Activated T-helper 1 cell treated with anti-CD3 and anti-CD28 coated beads, Interleukin-12 subunit alpha, Interleukin-12 subunit beta, Interleukin-2, Interleukin-4 antibody, amounts not matched to agents 30 ng/mL and 10 ng/mL and 1 ng/mL, durations not matched to agents 14 hours and 24 hours and 36 hours (primary cell): ENCODE results near the gene NEDD8. TPM values are rescaled to one million over a fixed set of nuclear protein-coding genes. Genes with fewer than 3 reads are reported as not detected.
A peak's percentile ranks its signal among the peaks of the same experiment; 100 is the strongest.

Experiments
- DNase-seq: peaks from one replicate; pipeline ENCODE4 v3.0.0; 2021; ENCODE audit warnings: low spot score
- H3K27ac Mint-ChIP-seq: one replicate; pipeline ENCODE4 v1.8.0; 2021; ENCODE audit warnings: mild to moderate bottlenecking, mixed read lengths
- H3K27me3 Mint-ChIP-seq: one replicate; pipeline ENCODE4 v1.8.0; 2022; ENCODE audit warnings: mild to moderate bottlenecking, moderate library complexity, mixed read lengths; ENCODE audit not compliant: insufficient read depth
- H3K36me3 Mint-ChIP-seq: one replicate; pipeline ENCODE4 v1.8.0; 2021; ENCODE audit warnings: low read depth, mixed read lengths
- H3K4me1 Mint-ChIP-seq: one replicate; pipeline ENCODE4 v1.8.0; 2021; ENCODE audit warnings: low read depth, mixed read lengths
- H3K4me3 Mint-ChIP-seq: one replicate; pipeline ENCODE4 v1.8.0; 2021; ENCODE audit warnings: mild to moderate bottlenecking, moderate library complexity, mixed read lengths
- H3K9me3 Mint-ChIP-seq: one replicate; pipeline ENCODE4 v1.8.0; 2021; ENCODE audit warnings: mixed read lengths
- intact Hi-C: fragments of 100-400 bp; cut with micrococcal nuclease; formaldehyde crosslinking; loops from one replicate; pipeline ENCODE4 v1.15.1; 2024
- total RNA-seq: library from RNA; stranded (reverse); gene quantifications from 2 replicates; pipeline ENCODE4 v1.2.3, GENCODE V29; 2022

NEDD8 gene
- total RNA-seq, 1 donor from 2014 or later = 185 TPM

DNA sequence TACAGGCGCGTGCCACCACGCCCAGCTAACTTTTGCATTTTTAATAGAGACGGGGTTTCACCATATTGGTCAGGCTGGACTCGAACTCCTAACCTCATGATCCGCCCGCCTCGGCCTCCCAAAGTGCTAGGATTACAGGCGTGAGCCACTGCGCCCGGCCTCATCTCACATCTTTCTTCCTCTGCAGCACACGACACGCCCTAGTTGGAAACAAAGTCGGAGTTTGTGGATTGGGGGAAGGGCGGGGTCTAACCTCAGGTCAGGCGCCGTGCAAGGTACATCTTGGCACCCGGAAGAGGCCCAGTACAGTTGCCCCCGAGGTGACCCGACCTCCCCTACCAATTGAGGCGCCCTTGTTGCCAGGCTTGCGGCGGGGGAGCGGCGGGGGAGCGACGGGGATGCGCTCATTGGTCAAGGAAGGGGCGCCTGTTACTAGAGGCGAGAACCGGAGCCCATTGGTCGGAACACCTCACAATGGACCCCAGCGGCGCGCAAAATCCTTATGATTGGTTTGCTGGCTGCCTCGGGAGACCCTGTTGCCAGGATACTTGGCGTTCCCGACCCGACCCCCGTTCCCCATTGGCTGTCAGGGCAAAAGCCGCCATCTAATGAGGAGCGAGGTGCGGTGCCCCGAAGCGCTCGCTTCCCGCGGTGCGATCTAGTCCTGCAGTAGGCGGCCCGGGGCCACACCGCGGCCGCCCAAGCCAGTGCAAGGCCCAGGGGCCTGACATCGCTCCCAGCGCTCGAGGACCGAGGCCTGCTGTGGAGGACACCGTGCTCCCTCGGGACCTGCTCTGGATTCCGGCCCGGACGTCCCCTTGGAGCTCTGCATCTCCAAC lies 60.5 kb downstream of the NEDD8 start, which contains the start of gene REC8:
Gene REC8 (plus strand): TSS at position 659 of the 839 bp plus-strand sequence. CDS start 473 bp downstream, outside the sequence.
- Mint-ChIP-seq H3K4me1 (peaks cover 24% of the 10 kb centered on the region), H3K27me3 (no peaks in the 10 kb centered on the region), H3K4me3 (peak within 1 kb of the TSS; percentile 65), H3K36me3 (peaks cover 38% of the 10 kb centered on the region), H3K27ac (peak within 1 kb of the TSS; percentile 55), H3K9me3 (no peaks in the 10 kb centered on the region)
- DNase-seq = no peak
- intact Hi-C loops = no loop called here

GRCh38 chr14:24167469-24168114 lies 64.6 kb downstream of the NEDD8 start:
- Mint-ChIP-seq H3K27ac (peak overlapping the region; percentile 75), H3K36me3 (peaks cover 50% of the 10 kb centered on the region), H3K9me3 (no peaks in the 10 kb centered on the region), H3K4me1 (peaks cover 60% of the 10 kb centered on the region), H3K4me3 (no peak overlapping the region), H3K27me3 (no peaks in the 10 kb centered on the region)
- intact Hi-C loops = no loop called here
- DNase-seq = no peak

Other genes starting within 250 kb of the NEDD8 start
- gene DHRS4L2, start 243.4 kb downstream of the NEDD8 start, total RNA-seq = 17.9 and 20.9 TPM in 2 replicates
- 3.0 and 3.4 TPM in 2 replicates for gene CARMIL3, start 180.4 kb downstream of the NEDD8 start, total RNA-seq
- not detected in 2 replicates for gene CPNE6, start 160.8 kb downstream of the NEDD8 start, total RNA-seq
- 55.0 and 62.8 TPM in 2 replicates for gene PCK2, start 138.1 kb downstream of the NEDD8 start, total RNA-seq
- gene DCAF11, start 117.6 kb downstream of the NEDD8 start, total RNA-seq = 69.9 and 71.6 TPM in 2 replicates
- 2.1 and 2.7 TPM in 2 replicates for gene NRL, start 117.4 kb downstream of the NEDD8 start, total RNA-seq
- 0.26 TPM in 1 of 2 replicates, not detected in the other for gene FITM1, start 101.7 kb downstream of the NEDD8 start, total RNA-seq
- gene PSME1, start 96.2 kb downstream of the NEDD8 start, total RNA-seq = 291 and 295 TPM in 2 replicates
- 22.9 and 28.3 TPM in 2 replicates for gene EMC9, start 90.8 kb downstream of the NEDD8 start, total RNA-seq
- 575 and 588 TPM in 2 replicates for gene PSME2, start 85.8 kb downstream of the NEDD8 start, total RNA-seq
- 115 and 129 TPM in 2 replicates for gene RNF31, start 84.9 kb downstream of the NEDD8 start, total RNA-seq
- 130 and 152 TPM in 2 replicates for gene IRF9, start 71.1 kb downstream of the NEDD8 start, total RNA-seq
- 27.8 and 28.9 TPM in 2 replicates for gene REC8, start 60.3 kb downstream of the NEDD8 start, total RNA-seq
- gene IPO4, start 43.6 kb downstream of the NEDD8 start, total RNA-seq = 106 and 107 TPM in 2 replicates
- gene TM9SF1, start 36.9 kb downstream of the NEDD8 start, total RNA-seq = 34.5 and 35.3 TPM in 2 replicates
- gene TSSK4, start 26.7 kb downstream of the NEDD8 start, total RNA-seq = 0.42 and 0.49 TPM in 2 replicates
- gene CHMP4A, start 18.9 kb downstream of the NEDD8 start, total RNA-seq = 86.5 and 95.8 TPM in 2 replicates
- 11.6 and 12.9 TPM in 2 replicates for gene MDP1, start 16.3 kb downstream of the NEDD8 start, total RNA-seq
- gene GMPR2, start 562 bp upstream of the NEDD8 start, total RNA-seq = 40.8 and 41.4 TPM in 2 replicates
- gene TINF2, start 10.3 kb upstream of the NEDD8 start, total RNA-seq = 90.9 and 95.9 TPM in 2 replicates
- gene TGM1, start 30.8 kb upstream of the NEDD8 start, total RNA-seq = 4.1 and 4.8 TPM in 2 replicates
- 52.2 and 54.4 TPM in 2 replicates for gene RABGGTA, start 39.2 kb upstream of the NEDD8 start, total RNA-seq
- gene DHRS1, start 67.4 kb upstream of the NEDD8 start, total RNA-seq = 7.5 TPM in 2 replicates
- gene NOP9, start 67.5 kb upstream of the NEDD8 start, total RNA-seq = 49.3 and 52.6 TPM in 2 replicates
- gene CIDEB, start 75.6 kb upstream of the NEDD8 start, total RNA-seq = 18.1 and 18.7 TPM in 2 replicates
- gene LTB4R2, start 77.8 kb upstream of the NEDD8 start, total RNA-seq = 8.9 and 10.3 TPM in 2 replicates
- 10.1 and 11.1 TPM in 2 replicates for gene LTB4R, start 79.1 kb upstream of the NEDD8 start, total RNA-seq
- 0.93 and 1.5 TPM in 2 replicates for gene ADCY4, start 102.7 kb upstream of the NEDD8 start, total RNA-seq
- 14.3 and 14.5 TPM in 2 replicates for gene RIPK3, start 107.6 kb upstream of the NEDD8 start, total RNA-seq
- not detected in 2 replicates for gene NFATC4, start 135.8 kb upstream of the NEDD8 start, total RNA-seq
- 0.02 TPM in 1 of 2 replicates, not detected in the other for gene NYNRIN, start 166.6 kb upstream of the NEDD8 start, total RNA-seq
- 5.2 and 5.5 TPM in 2 replicates for gene CBLN3, start 197.3 kb upstream of the NEDD8 start, total RNA-seq
- 65.9 and 72.0 TPM in 2 replicates for gene KHNYN, start 197.6 kb upstream of the NEDD8 start, total RNA-seq
- gene SDR39U1, start 210.4 kb upstream of the NEDD8 start, total RNA-seq = 41.5 and 48.0 TPM in 2 replicates